CD4-positive, alpha-beta T cell (primary cell): ENCODE measurements around the gene KIAA0040. TPM values are rescaled to one million over a fixed set of nuclear protein-coding genes. Genes with fewer than 3 reads are reported as not detected.

Source experiments
- ATAC-seq: fragments of 200-7000 bp; cut with Tn5 transposase; one replicate; pipeline ENCODE4 v1.10.0; 2022; ENCODE audit warnings: mild to moderate bottlenecking; ENCODE audit not compliant: poor library complexity
- CTCF ChIA-PET: fragments of 350-600 bp; sonication (Branson Sonifier 250); formaldehyde crosslinking; loops from one replicate; lab custom pipeline; 2021; ENCODE audit warnings: antibody characterized with exemption, inconsistent platforms; lab: Charles Lee
- POLR2A ChIA-PET: fragments of 350-600 bp; sonication (Branson Sonifier 250); formaldehyde crosslinking; loops from one replicate; lab custom pipeline; 2021; ENCODE audit warnings: antibody characterized with exemption, inconsistent platforms; lab: Charles Lee
- DNase-seq, 14 experiments: peaks; one replicate each; pipeline ENCODE4 v3.0.0-alpha.2; 2013 to 2020; ENCODE audit warnings: mixed read lengths in 2 of 14
- H3K27ac ChIP-seq, 2 donors: one replicate each; pipeline versions ENCODE4 v1.5.1 to v1.7.0; 2013; ENCODE audit warnings: low read length in 2 of 2, low read depth in 1 of 2, mild to moderate bottlenecking in 1 of 2
- H3K27me3 ChIP-seq, 2 experiments: 1 replicate in 1 of 2; 2 replicates in 1 of 2; pipeline versions ENCODE4 v1.6.1 to v1.7.0; 2013; ENCODE audit warnings: low read length in 2 of 2, control low read depth in 1 of 2, mild to moderate bottlenecking in 1 of 2, moderate library complexity in 1 of 2; ENCODE audit not compliant: insufficient read depth in 2 of 2, control insufficient read depth in 1 of 2
- H3K36me3 ChIP-seq: one replicate; pipeline ENCODE4 v1.6.1; 2013; ENCODE audit warnings: low read length, control low read depth; ENCODE audit not compliant: insufficient read depth
- H3K4me1 ChIP-seq: one replicate; pipeline ENCODE4 v1.6.1; 2013; ENCODE audit warnings: low read length, control low read depth; ENCODE audit not compliant: insufficient read depth
- H3K4me3 ChIP-seq: one replicate; pipeline ENCODE4 v1.5.1; 2013; ENCODE audit warnings: mild to moderate bottlenecking, low read length, moderate library complexity
- H3K9me3 ChIP-seq, 2 experiments: 1 replicate in 1 of 2; 2 replicates in 1 of 2; pipeline versions ENCODE4 v1.6.1 to v1.7.0; 2013; ENCODE audit warnings: low read length in 2 of 2, mild to moderate bottlenecking in 2 of 2, control low read depth in 1 of 2, moderate library complexity in 1 of 2; ENCODE audit not compliant: control insufficient read depth in 1 of 2, insufficient read depth in 1 of 2
- H3K27ac Mint-ChIP-seq: one replicate; pipeline ENCODE4 v1.8.0; 2020; ENCODE audit warnings: mixed read lengths
- H3K27me3 Mint-ChIP-seq: one replicate; pipeline ENCODE4 v1.8.0; 2021; ENCODE audit warnings: mixed read lengths
- H3K36me3 Mint-ChIP-seq: one replicate; pipeline ENCODE4 v1.8.0; 2021; ENCODE audit warnings: low read depth, mixed read lengths
- H3K4me1 Mint-ChIP-seq: one replicate; pipeline ENCODE4 v1.8.0; 2021; ENCODE audit warnings: low read depth, mixed read lengths
- H3K4me3 Mint-ChIP-seq: one replicate; pipeline ENCODE4 v1.8.0; 2020; ENCODE audit warnings: mild to moderate bottlenecking, mixed read lengths
- H3K9me3 Mint-ChIP-seq: one replicate; pipeline ENCODE4 v1.8.0; 2020; ENCODE audit warnings: mixed read lengths
- CTCF ChIP-seq: fragments of 200-600 bp; IDR thresholded peaks from one replicate; pipeline ENCODE4 v1.8.0; 2022; ENCODE audit warnings: antibody characterized with exemption, mild to moderate bottlenecking
- intact Hi-C, 2 experiments: fragments of 100-400 bp; cut with DNase I in 1 of 2; cut with micrococcal nuclease in 1 of 2; formaldehyde crosslinking; loops; one replicate each; pipeline versions ENCODE4 v1.15.1 to v1.9.0; 2023 to 2025; cut with DNase I, micrococcal nuclease
- total RNA-seq, 174 experiments: library from RNA in 2 of 174; stranded (reverse) in 2 of 174; gene quantifications; one replicate each; pipeline ENCODE4 v1.2.3 and lab custom pipeline; 2021 to 2026

KIAA0040 gene
- total RNA-seq, 2 experiments from 2014 or later = 13.5 to 14.5 TPM

DNA sequence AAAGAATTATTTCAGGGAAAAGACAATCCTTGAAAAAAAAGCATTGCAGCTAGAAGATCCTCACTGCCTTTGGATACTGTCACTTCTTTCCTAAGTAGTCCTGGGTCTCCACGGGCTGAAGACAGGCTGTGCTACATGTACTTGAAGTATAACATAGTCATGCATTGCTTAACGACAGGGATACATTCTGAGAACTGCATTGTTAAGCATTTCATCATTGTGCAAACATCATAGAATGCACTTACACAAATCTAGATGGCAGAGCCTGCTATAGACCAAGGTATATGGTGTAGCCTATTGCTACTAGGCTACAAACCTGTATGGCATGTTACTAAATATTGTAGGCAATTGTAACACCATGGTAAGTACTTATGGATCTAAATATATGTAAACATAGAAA, 54.0 kb downstream of the KIAA0040 start:
- ATAC-seq (no peak), DNase-seq (no peak)
- Histone ChIP-seq H3K4me3 (no peak overlapping the region), H3K27ac (no peak overlapping the region), H3K27me3 (peaks cover 3 to 10% of the 10 kb centered on the region in 2 experiments), H3K9me3 (no peaks in the 10 kb centered on the region), H3K36me3 (no peaks in the 10 kb centered on the region), H3K4me1 (peaks cover 7% of the 10 kb centered on the region)
- intact Hi-C loops = no loop called here
- CTCF ChIA-PET = no interaction called here
- Mint-ChIP-seq H3K27me3 (peaks cover 34% of the 10 kb centered on the region), H3K36me3 (no peaks in the 10 kb centered on the region), H3K27ac (no peak overlapping the region), H3K9me3 (no peaks in the 10 kb centered on the region), H3K4me3 (no peak overlapping the region), H3K4me1 (peaks cover 8% of the 10 kb centered on the region)
- POLR2A ChIA-PET = no interaction called here
- TF ChIP-seq CTCF = no peak

DNA sequence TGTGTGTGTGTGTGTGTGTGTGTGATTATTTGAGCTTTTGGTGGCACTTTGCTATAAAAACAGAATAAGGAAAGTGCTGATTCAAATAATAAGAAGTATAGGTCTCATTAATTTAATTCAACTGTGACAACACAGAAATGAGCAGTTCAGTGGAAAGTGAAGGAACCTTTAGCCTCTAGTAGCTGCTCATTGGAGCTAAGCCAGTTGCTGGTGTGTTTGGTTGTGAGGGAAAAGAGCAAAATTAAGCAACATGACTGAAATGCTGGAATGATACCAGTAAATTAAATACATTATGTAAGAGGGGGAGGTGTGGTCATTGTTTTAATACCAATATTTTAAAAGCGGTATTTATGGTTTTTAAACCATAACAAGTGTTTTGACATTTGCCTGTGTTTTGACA, 55.2 kb downstream of the KIAA0040 start:
- Mint-ChIP-seq H3K9me3 (no peaks in the 10 kb centered on the region), H3K36me3 (no peaks in the 10 kb centered on the region), H3K27ac (no peak overlapping the region), H3K4me3 (no peak overlapping the region), H3K27me3 (peaks cover 37% of the 10 kb centered on the region), H3K4me1 (peaks cover 8% of the 10 kb centered on the region)
- Histone ChIP-seq H3K4me3 (no peak overlapping the region), H3K9me3 (no peaks in the 10 kb centered on the region), H3K27me3 (peaks cover 5 to 10% of the 10 kb centered on the region in 2 experiments), H3K27ac (no peak overlapping the region), H3K4me1 (peaks cover 4% of the 10 kb centered on the region), H3K36me3 (no peaks in the 10 kb centered on the region)
- DNase-seq (no peak), ATAC-seq (no peak)
- POLR2A ChIA-PET = no interaction called here
- intact Hi-C loops = no loop called here
- CTCF ChIA-PET = no interaction called here
- TF ChIP-seq CTCF = no peak

GRCh38 chr1:175136246-175136645, 56.3 kb downstream of the KIAA0040 start:
- Mint-ChIP-seq H3K9me3 (no peaks in the 10 kb centered on the region), H3K4me1 (no peaks in the 10 kb centered on the region), H3K27ac (no peak overlapping the region), H3K4me3 (no peak overlapping the region), H3K36me3 (no peaks in the 10 kb centered on the region), H3K27me3 (peaks cover 37% of the 10 kb centered on the region)
- Histone ChIP-seq H3K4me1 (no peaks in the 10 kb centered on the region), H3K27ac (no peak overlapping the region), H3K9me3 (no peaks in the 10 kb centered on the region), H3K4me3 (no peak overlapping the region), H3K36me3 (no peaks in the 10 kb centered on the region), H3K27me3 (peaks cover 5 to 10% of the 10 kb centered on the region in 2 experiments)
- DNase-seq (no peak), ATAC-seq (no peak)
- ChIA-PET CTCF (interaction anchor here (0.8 kb wide), 1 partner anchor 10 kb away, joined by 3 read pairs; no protein-coding TSS in a partner anchor), POLR2A (no interaction called here)
- TF ChIP-seq CTCF = no peak
- intact Hi-C loops = no loop called here
